Stimulated activated CD8-positive, alpha-beta memory T cell treated with anti-CD3 and anti-CD28 coated beads, Interleukin-2, amount 100 ng/mL, for 48 hours (primary cell): Measurements from ENCODE around the gene RPL35.

Experiments
- DNase-seq, 2 donors: peaks; one replicate each; pipeline ENCODE4 v3.0.0-alpha.2; 2020; ENCODE audit warnings: low read depth in 2 of 2

RPL35 gene

GRCh38 chr9:124820698-124821623 lies 40.8 kb downstream of the RPL35 start:
- DNase-seq = no peak

GRCh38 chr9:124818431-124819281 lies 43.1 kb downstream of the RPL35 start:
- DNase-seq = no peak

- no peak for DNase-seq
Measured at GRCh38 chr9:124815601-124816000, 46.2 kb downstream of the RPL35 start.

GRCh38 chr9:124814164-124814535 lies 47.6 kb downstream of the RPL35 start:
- DNase-seq = no peak

GRCh38 chr9:124813501-124814163 lies 48.1 kb downstream of the RPL35 start:
- DNase-seq = no peak

- DNase-seq = no peak
Measured at GRCh38 chr9:124813041-124813440, 48.7 kb downstream of the RPL35 start.

- DNase-seq = no peak
Measured at GRCh38 chr9:124812441-124812876, 49.3 kb downstream of the RPL35 start.

GRCh38 chr9:124810663-124811355 lies 50.9 kb downstream of the RPL35 start:
- DNase-seq = no peak

GRCh38 chr9:124809741-124810500 lies 51.8 kb downstream of the RPL35 start:
- DNase-seq = no peak

- DNase-seq = no peak
Measured at GRCh38 chr9:124809211-124809610, 52.5 kb downstream of the RPL35 start.

- DNase-seq = no peak
Measured at GRCh38 chr9:124808246-124808956, 53.4 kb downstream of the RPL35 start.
